Measurements from ENCODE around the gene PIM1.
"Not testable (repeated sequence)": the region's sequence is repeated elsewhere in the genome, so short reads cannot be mapped to it uniquely, and the experiment has no call there.

Gene PIM1

GRCh38 chr6:37126961-37127616 is 42.9 kb upstream of the PIM1 start:
- no peak overlapping the region for H3K4me3 ChIP-seq (ENCODE audit: low read depth, low read length)
- TF ChIP-seq CTCF (conservative IDR thresholded peaks at IDR 0.05; ENCODE audit: low read depth, low read length) = no peak
- DNase-seq (ENCODE audit: low read depth) = no peak

- no peak overlapping the region for H3K4me3 ChIP-seq (ENCODE audit: low read depth, low read length)
- no peak for TF ChIP-seq CTCF (conservative IDR thresholded peaks at IDR 0.05; ENCODE audit: low read depth, low read length)
- peak; percentile 78 for DNase-seq (ENCODE audit: low read depth)
Observed at GRCh38 chr6:37127961-37128862, 41.7 kb upstream of the PIM1 start.

GRCh38 chr6:37128863-37129443 is 41.0 kb upstream of the PIM1 start:
- not testable (repeated sequence) for DNase-seq (ENCODE audit: low read depth); H3K4me3 ChIP-seq (ENCODE audit: low read depth, low read length)

- H3K4me3 ChIP-seq (ENCODE audit: low read depth, low read length) = no peak overlapping the region
- TF ChIP-seq CTCF (conservative IDR thresholded peaks at IDR 0.05; ENCODE audit: low read depth, low read length) = no peak
- no peak for DNase-seq (ENCODE audit: low read depth)
Observed at GRCh38 chr6:37129566-37129965, 40.4 kb upstream of the PIM1 start.

- TF ChIP-seq CTCF (conservative IDR thresholded peaks at IDR 0.05; ENCODE audit: low read depth, low read length) = no peak
- no peak for DNase-seq (ENCODE audit: low read depth)
- H3K4me3 ChIP-seq (ENCODE audit: low read depth, low read length) = no peak overlapping the region
Observed at GRCh38 chr6:37130704-37131103, 39.2 kb upstream of the PIM1 start.

GRCh38 chr6:37131104-37131959 is 38.6 kb upstream of the PIM1 start:
- no peak for TF ChIP-seq CTCF (conservative IDR thresholded peaks at IDR 0.05; ENCODE audit: low read depth, low read length)
- H3K4me3 ChIP-seq (ENCODE audit: low read depth, low read length) = no peak overlapping the region
- no peak for DNase-seq (ENCODE audit: low read depth)

- no peak overlapping the region for H3K4me3 ChIP-seq (ENCODE audit: low read depth, low read length)
- DNase-seq (ENCODE audit: low read depth) = no peak
- no peak for TF ChIP-seq CTCF (conservative IDR thresholded peaks at IDR 0.05; ENCODE audit: low read depth, low read length)
Observed at GRCh38 chr6:37131960-37132253, 38.0 kb upstream of the PIM1 start.
